Measurements from ENCODE around the gene CMYA5.

DNA sequence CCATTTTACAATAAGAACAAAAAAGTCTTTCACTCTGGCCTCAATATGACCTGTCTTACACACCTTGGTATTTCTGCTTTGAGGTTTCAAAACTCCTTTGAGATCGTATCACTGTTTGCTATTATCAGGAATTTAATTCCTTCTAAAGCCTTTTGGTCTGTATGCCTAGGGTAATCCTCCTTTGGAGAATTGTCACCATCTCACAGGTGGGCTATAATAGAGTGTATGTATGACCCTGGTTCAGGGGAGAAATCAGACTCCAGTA is 13.7 kb downstream of the CMYA5 start:
- TF ChIP-seq CTCF (IDR thresholded peaks at IDR 0.05) (no peak), POLR2AphosphoS5 (IDR thresholded peaks at IDR 0.05) (no peak)

Measured in breast epithelium (tissue), 3 donors.